CD14-positive monocyte (primary cell): Measurements from ENCODE around the gene SNX5. TPM values are rescaled to one million over a fixed set of nuclear protein-coding genes. Genes with fewer than 3 reads are reported as not detected.
A peak's percentile ranks its signal among the peaks of the same experiment; 100 is the strongest.

Experiments
- DNase-seq, 3 donors: peaks; one replicate each; pipeline ENCODE4 v3.0.0-alpha.2; 2011 to 2022
- H2AFZ ChIP-seq: 2 replicates; pipeline ENCODE4 v1.6.0; 2012; ENCODE audit warnings: mild to moderate bottlenecking, low read depth, low read length, inconsistent platforms; ENCODE audit not compliant: insufficient read depth, poor library complexity, severe bottlenecking
- H3K27ac ChIP-seq, 2 donors: 1 replicate in 1 of 2; 2 replicates in 1 of 2; pipeline ENCODE4 v1.5.1; 2012 to 2013; ENCODE audit warnings: low read length in 2 of 2, control low read depth in 1 of 2, inconsistent platforms in 1 of 2, low read depth in 1 of 2, mild to moderate bottlenecking in 1 of 2
- H3K27me3 ChIP-seq, 2 donors: one replicate each; pipeline versions ENCODE4 v1.6.0 to v1.6.1; 2011 to 2013; ENCODE audit warnings: low read length in 2 of 2; ENCODE audit not compliant: control insufficient read depth in 2 of 2, insufficient read depth in 2 of 2
- H3K36me3 ChIP-seq, 2 donors: replicated peaks in 1 of 2; 1 replicate in 1 of 2; 2 replicates in 1 of 2; pipeline versions ENCODE4 v1.5.1 to v1.6.1; 2012 to 2013; ENCODE audit warnings: low read length in 2 of 2, control low read depth in 1 of 2, inconsistent platforms in 1 of 2, mild to moderate bottlenecking in 1 of 2; ENCODE audit not compliant: insufficient read depth in 2 of 2, control insufficient read depth in 1 of 2
- H3K4me1 ChIP-seq, 2 donors: 1 replicate in 1 of 2; 2 replicates in 1 of 2; pipeline versions ENCODE4 v1.5.1 to v1.6.1; 2012 to 2013; ENCODE audit warnings: low read length in 2 of 2, control low read depth in 1 of 2, inconsistent platforms in 1 of 2, mild to moderate bottlenecking in 1 of 2, moderate library complexity in 1 of 2; ENCODE audit not compliant: insufficient read depth in 2 of 2, control insufficient read depth in 1 of 2
- H3K4me2 ChIP-seq: replicated peaks from 2 replicates; pipeline ENCODE3; 2012; ENCODE audit warnings: low read length, moderate library complexity, mild to moderate bottlenecking; ENCODE audit not compliant: poor library complexity, severe bottlenecking; ENCODE audit errors: extremely low read depth
- H3K4me3 ChIP-seq, 3 experiments: fragments of 200-600 bp in 1 of 3; sonication (generic) in 1 of 3; replicated peaks in 1 of 3; 1 replicate in 2 of 3; 2 replicates in 1 of 3; pipeline ENCODE4 v1.5.1; 2011 to 2013; ENCODE audit warnings: low read length in 3 of 3, mild to moderate bottlenecking in 3 of 3, control low read depth in 2 of 3, low read depth in 2 of 3, inconsistent platforms in 1 of 3, moderate library complexity in 1 of 3
- H3K79me2 ChIP-seq: 2 replicates; pipeline ENCODE4 v1.6.0; 2012; ENCODE audit warnings: mild to moderate bottlenecking, control low read depth, inconsistent platforms, low read length, moderate library complexity; ENCODE audit not compliant: insufficient read depth
- H3K9ac ChIP-seq: 2 replicates; pipeline ENCODE4 v1.6.0; 2017; ENCODE audit warnings: low read length, mild to moderate bottlenecking; ENCODE audit not compliant: insufficient read depth, poor library complexity, severe bottlenecking
- H3K9me3 ChIP-seq, 2 donors: replicated peaks in 1 of 2; 1 replicate in 1 of 2; 2 replicates in 1 of 2; pipeline versions ENCODE4 v1.5.1 to v1.6.1; 2012 to 2013; ENCODE audit warnings: low read length in 2 of 2, control low read depth in 1 of 2; ENCODE audit not compliant: control insufficient read depth in 1 of 2, insufficient read depth in 1 of 2
- H4K20me1 ChIP-seq: 2 replicates; pipeline ENCODE4 v1.6.0; 2012; ENCODE audit warnings: mild to moderate bottlenecking, low read length, control low read depth, moderate library complexity; ENCODE audit not compliant: insufficient read depth
- H3K27ac Mint-ChIP-seq, 7 donors: one replicate each; pipeline ENCODE4 v1.8.0; 2020; ENCODE audit warnings: mild to moderate bottlenecking in 7 of 7, mixed read lengths in 7 of 7, moderate library complexity in 6 of 7, inconsistent platforms in 2 of 7
- H3K27me3 Mint-ChIP-seq, 3 donors: one replicate each; pipeline ENCODE4 v1.8.0; 2021 to 2022; ENCODE audit warnings: low read depth in 3 of 3, mild to moderate bottlenecking in 3 of 3, mixed read lengths in 3 of 3, moderate library complexity in 3 of 3, inconsistent platforms in 1 of 3
- H3K36me3 Mint-ChIP-seq, 2 donors: one replicate each; pipeline ENCODE4 v1.8.0; 2020; ENCODE audit warnings: mixed read lengths in 2 of 2, inconsistent platforms in 1 of 2, mild to moderate bottlenecking in 1 of 2
- H3K4me1 Mint-ChIP-seq: one replicate; pipeline ENCODE4 v1.8.0; 2020; ENCODE audit warnings: mild to moderate bottlenecking, mixed read lengths
- H3K4me3 Mint-ChIP-seq, 2 donors: one replicate each; pipeline ENCODE4 v1.8.0; 2020; ENCODE audit warnings: mild to moderate bottlenecking in 2 of 2, mixed read lengths in 2 of 2, moderate library complexity in 1 of 2
- H3K9me3 Mint-ChIP-seq, 7 donors: one replicate each; pipeline ENCODE4 v1.8.0; 2020 to 2022; ENCODE audit warnings: mixed read lengths in 7 of 7, mild to moderate bottlenecking in 6 of 7, moderate library complexity in 6 of 7, inconsistent platforms in 2 of 7
- WGBS: methylation state at CpG from one replicate; pipeline ENCODE4 v1.1.5; 2013; ENCODE audit warnings: missing lambda C conversion rate; ENCODE audit not compliant: insufficient coverage; 5-methylcytosine and 5-hydroxymethylcytosine counted together
- intact Hi-C, 2 donors: fragments of 100-400 bp; cut with micrococcal nuclease; formaldehyde crosslinking; loops; one replicate each; pipeline versions ENCODE4 v1.15.0 to v1.15.1; 2023
- polyA plus RNA-seq, 3 donors: library from polyadenylated mRNA; depleted of rRNA in 1 of 3; unstranded in 2 of 3; stranded (reverse) in 1 of 3; fragments of 300-500 nt in 2 of 3; fragments of >200 nt in 1 of 3; fragmentation: Illumina TruSeq in 2 of 3; gene quantifications; 1 replicate in 2 of 3; 2 replicates in 1 of 3; pipeline ENCODE4 v1.2.3, GENCODE V29; 2012 to 2021
- TF ChIP-seq, protein P1 (sequence below): fragments of 200-600 bp; IDR thresholded peaks from one replicate; pipeline ENCODE4 v1.8.0; 2022; ENCODE audit warnings: antibody characterized with exemption, mild to moderate bottlenecking

Gene SNX5
- polyA plus RNA-seq, 3 donors = 55.6 to 83.8 (median 66.1) TPM

DNA sequence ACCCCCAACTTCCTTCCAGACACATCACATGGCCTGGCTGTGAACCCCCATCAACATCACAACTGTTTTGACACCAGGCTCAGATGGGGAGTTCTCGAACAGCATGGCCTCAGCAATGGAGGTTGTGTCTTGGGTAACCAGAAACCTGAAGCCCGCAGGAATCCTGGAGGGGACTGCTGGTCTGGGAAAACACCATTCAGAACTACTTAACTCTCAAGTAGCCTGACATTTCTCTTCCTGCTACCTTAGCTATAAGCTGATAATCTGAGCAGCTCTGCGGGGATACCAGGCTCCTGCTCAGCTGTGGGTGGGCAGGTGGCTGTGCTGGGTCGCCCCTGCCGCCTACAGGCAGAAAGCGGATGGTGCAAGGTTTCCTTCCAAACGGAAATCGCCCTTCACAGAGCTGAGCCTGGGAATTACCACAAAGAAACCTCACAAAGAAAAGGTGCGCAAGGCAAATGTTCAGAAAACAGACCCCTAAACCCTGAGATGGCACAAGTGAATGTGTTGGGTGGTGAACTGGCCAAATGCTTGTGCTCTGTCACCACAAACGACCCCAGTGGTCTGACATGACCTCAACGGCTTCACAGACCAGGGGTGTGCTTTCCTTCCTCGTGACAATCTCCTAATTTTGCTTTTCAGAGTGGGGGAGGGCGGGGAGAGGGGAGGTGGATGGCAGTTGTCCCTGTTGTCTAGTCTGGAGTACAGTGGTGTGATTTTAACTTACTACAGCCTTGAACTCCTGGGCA, 29.5 kb downstream of the SNX5 start:
- H3K36me3 ChIP-seq = peaks cover 31 to 42% of the 10 kb centered on the region in 2 donors
- H3K27me3 ChIP-seq = no peaks in the 10 kb centered on the region
- Mint-ChIP-seq H3K4me3 (peak overlapping the region in 1 of 2 donors; percentile 52), H3K36me3 (peaks cover 35 to 36% of the 10 kb centered on the region in 2 donors), H3K4me1 (peaks cover 13% of the 10 kb centered on the region), H3K9me3 (peaks cover 0 to 3% (median 0%) of the 10 kb centered on the region in 7 donors), H3K27me3 (peaks cover 0 to 2% (median 0%) of the 10 kb centered on the region in 3 donors), H3K27ac (peak overlapping the region in 1 of 7 donors; percentile 25)
- WGBS = 0% methylated on average over 2 of the region's 13 CpGs
- intact Hi-C loops = loop anchor here in 1 of 2 donors (10.0 kb wide), 1 partner anchor 434 kb away; no protein-coding TSS in a partner anchor
- no peak overlapping the region for H2AFZ ChIP-seq
- peak; percentile 14 to 59 (median 27) for DNase-seq
- TF ChIP-seq, protein P1, sequence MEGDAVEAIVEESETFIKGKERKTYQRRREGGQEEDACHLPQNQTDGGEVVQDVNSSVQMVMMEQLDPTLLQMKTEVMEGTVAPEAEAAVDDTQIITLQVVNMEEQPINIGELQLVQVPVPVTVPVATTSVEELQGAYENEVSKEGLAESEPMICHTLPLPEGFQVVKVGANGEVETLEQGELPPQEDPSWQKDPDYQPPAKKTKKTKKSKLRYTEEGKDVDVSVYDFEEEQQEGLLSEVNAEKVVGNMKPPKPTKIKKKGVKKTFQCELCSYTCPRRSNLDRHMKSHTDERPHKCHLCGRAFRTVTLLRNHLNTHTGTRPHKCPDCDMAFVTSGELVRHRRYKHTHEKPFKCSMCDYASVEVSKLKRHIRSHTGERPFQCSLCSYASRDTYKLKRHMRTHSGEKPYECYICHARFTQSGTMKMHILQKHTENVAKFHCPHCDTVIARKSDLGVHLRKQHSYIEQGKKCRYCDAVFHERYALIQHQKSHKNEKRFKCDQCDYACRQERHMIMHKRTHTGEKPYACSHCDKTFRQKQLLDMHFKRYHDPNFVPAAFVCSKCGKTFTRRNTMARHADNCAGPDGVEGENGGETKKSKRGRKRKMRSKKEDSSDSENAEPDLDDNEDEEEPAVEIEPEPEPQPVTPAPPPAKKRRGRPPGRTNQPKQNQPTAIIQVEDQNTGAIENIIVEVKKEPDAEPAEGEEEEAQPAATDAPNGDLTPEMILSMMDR = peak; percentile 81
- no peaks in the 10 kb centered on the region for H3K9me3 ChIP-seq
- H3K4me1 ChIP-seq = peaks cover 6 to 7% of the 10 kb centered on the region in 2 donors
- no peak overlapping the region for H3K9ac ChIP-seq
- H3K27ac ChIP-seq = no peak overlapping the region
- H3K4me3 ChIP-seq = no peak overlapping the region
- H3K4me2 ChIP-seq = peak overlapping the region; percentile 2
- no peaks in the 10 kb centered on the region for H3K79me2 ChIP-seq
- H4K20me1 ChIP-seq = peaks cover 24% of the 10 kb centered on the region

DNA sequence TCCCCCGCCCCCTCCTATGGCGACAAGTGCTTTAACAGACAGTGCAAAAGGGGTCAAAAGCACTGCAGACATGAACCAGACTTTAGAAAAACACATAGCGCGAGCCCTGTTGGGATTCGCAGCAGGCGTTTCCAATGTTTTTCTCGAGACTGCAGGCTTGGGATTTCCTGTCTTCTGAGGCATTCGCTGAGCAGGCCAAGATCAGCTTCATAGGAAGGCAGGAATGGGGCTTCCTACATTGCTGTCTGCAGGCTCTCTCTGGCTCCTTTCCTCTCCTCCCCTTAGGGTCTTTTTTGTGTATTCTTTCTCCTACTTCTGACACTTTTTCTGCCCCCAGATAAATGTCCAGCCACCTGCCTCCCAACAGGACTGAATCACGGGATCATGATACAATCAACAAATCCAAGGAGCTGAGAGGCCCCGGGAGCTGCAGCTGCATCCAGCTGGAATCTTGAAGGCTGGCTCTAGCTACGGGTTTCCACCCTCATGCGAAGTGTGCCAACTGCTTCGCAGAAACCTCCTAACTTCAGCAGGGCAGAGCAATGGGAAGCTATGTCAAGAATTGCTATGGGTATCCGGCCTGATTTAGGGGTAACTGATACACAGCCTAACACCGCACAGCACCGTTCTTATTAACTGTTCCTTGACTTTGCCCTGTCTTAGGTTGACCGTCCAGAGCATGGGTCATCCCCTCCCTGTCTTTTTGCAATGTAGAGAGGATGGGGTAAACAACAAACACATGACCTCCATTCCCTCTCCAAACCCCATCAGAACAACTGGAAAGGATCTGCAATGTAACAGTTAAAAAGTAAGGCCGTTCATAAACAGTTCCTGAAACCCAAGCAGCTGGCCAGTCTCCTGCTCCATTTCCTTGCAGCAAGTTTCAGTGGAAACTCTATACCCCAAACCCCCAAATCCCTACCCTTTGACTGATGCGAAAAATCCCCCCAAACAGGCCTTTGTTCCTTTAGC, 31.5 kb downstream of the SNX5 start:
- TF ChIP-seq, protein P1 = no peak
- H3K27me3 ChIP-seq = no peaks in the 10 kb centered on the region
- Mint-ChIP-seq H3K4me1 (peaks cover 12% of the 10 kb centered on the region), H3K9me3 (peaks cover 0 to 3% (median 0%) of the 10 kb centered on the region in 7 donors), H3K36me3 (peaks cover 16% of the 10 kb centered on the region in 2 donors), H3K27ac (peak overlapping the region in 1 of 7 donors; percentile 85), H3K4me3 (no peak overlapping the region), H3K27me3 (peaks cover 0 to 2% (median 2%) of the 10 kb centered on the region in 3 donors)
- no peak overlapping the region for H3K27ac ChIP-seq
- H3K9me3 ChIP-seq = no peaks in the 10 kb centered on the region
- H3K9ac ChIP-seq = no peak overlapping the region
- H3K4me1 ChIP-seq = peaks cover 6 to 7% of the 10 kb centered on the region in 2 donors
- H3K4me2 ChIP-seq = no peak overlapping the region
- DNase-seq = no peak
- peaks cover 13 to 22% of the 10 kb centered on the region in 2 donors for H3K36me3 ChIP-seq
- no peak overlapping the region for H3K4me3 ChIP-seq
- H2AFZ ChIP-seq = no peak overlapping the region
- 90% methylated on average over 11 of the region's 19 CpGs for WGBS
- intact Hi-C loops = loop anchor here in 1 of 2 donors (10.0 kb wide), 1 partner anchor 432 kb away; no protein-coding TSS in a partner anchor
- H4K20me1 ChIP-seq = peaks cover 15% of the 10 kb centered on the region
- H3K79me2 ChIP-seq = no peaks in the 10 kb centered on the region
